HG03565 (cell line): Measurements from ENCODE around the gene CADPS.

ENCODE experiments used
- ATAC-seq: cut with Tn5 transposase; IDR thresholded peaks from one replicate; pipeline ENCODE4 v1.9.1; 2021; ENCODE audit warnings: mild to moderate bottlenecking, moderate library complexity; ENCODE audit not compliant: unreplicated experiment

CADPS gene

GRCh38 chr3:62755285-62755684 is 119.9 kb downstream of the CADPS start:
- ATAC-seq: no peak

GRCh38 chr3:62749657-62750056 is 125.6 kb downstream of the CADPS start:
- ATAC-seq: no peak

- ATAC-seq: no peak
Observed at GRCh38 chr3:62749130-62749529, 126.1 kb downstream of the CADPS start.

GRCh38 chr3:62737449-62737848 is 137.8 kb downstream of the CADPS start:
- ATAC-seq: no peak

- no peak for ATAC-seq
Observed at GRCh38 chr3:62735510-62735909, 139.7 kb downstream of the CADPS start.

- no peak for ATAC-seq
Observed at GRCh38 chr3:62732183-62732904, 142.9 kb downstream of the CADPS start.

- no peak for ATAC-seq
Observed at GRCh38 chr3:62727981-62728380, 147.2 kb downstream of the CADPS start.

- no peak for ATAC-seq
Observed at GRCh38 chr3:62727536-62727935, 147.7 kb downstream of the CADPS start.

GRCh38 chr3:62724503-62724902 is 150.7 kb downstream of the CADPS start:
- no peak for ATAC-seq

- no peak for ATAC-seq
Observed at GRCh38 chr3:62723914-62724217, 151.3 kb downstream of the CADPS start.

- no peak for ATAC-seq
Observed at GRCh38 chr3:62723166-62723913, 151.9 kb downstream of the CADPS start.

GRCh38 chr3:62722344-62722743 is 152.9 kb downstream of the CADPS start:
- no peak for ATAC-seq

GRCh38 chr3:62718515-62719320 is 156.5 kb downstream of the CADPS start:
- no peak for ATAC-seq

- no peak for ATAC-seq
Observed at GRCh38 chr3:62718011-62718410, 157.2 kb downstream of the CADPS start.

- ATAC-seq: no peak
Observed at GRCh38 chr3:62712746-62713145, 162.5 kb downstream of the CADPS start.

- ATAC-seq: no peak
Observed at GRCh38 chr3:62710751-62711150, 164.5 kb downstream of the CADPS start.

- no peak for ATAC-seq
Observed at GRCh38 chr3:62708638-62709373, 166.4 kb downstream of the CADPS start.

GRCh38 chr3:62705721-62706120 is 169.5 kb downstream of the CADPS start:
- ATAC-seq: no peak

- ATAC-seq: no peak
Observed at GRCh38 chr3:62703451-62704167, 171.6 kb downstream of the CADPS start.

GRCh38 chr3:62700357-62700756 is 174.9 kb downstream of the CADPS start:
- no peak for ATAC-seq
